Osteoblast (primary cell): ENCODE results near the gene PCDHGA1. TPM values are rescaled to one million over a fixed set of nuclear protein-coding genes. Genes with fewer than 3 reads are reported as not detected.
"Not testable (repeated sequence)": the region's sequence is repeated elsewhere in the genome, so short reads cannot be mapped to it uniquely, and the experiment has no call there.

Experiments
- DNase-seq: peaks from one replicate; pipeline ENCODE4 v3.0.0; 2011; ENCODE audit warnings: low spot score, mixed read lengths; ENCODE audit not compliant: insufficient read length; ENCODE audit errors: missing footprints
- H2AFZ ChIP-seq: 2 replicates; pipeline ENCODE4 v1.6.0; 2011; ENCODE audit warnings: mild to moderate bottlenecking, low read length
- H3K27ac ChIP-seq: 2 replicates; pipeline ENCODE4 v1.5.1; 2011; ENCODE audit warnings: mild to moderate bottlenecking, low read depth, low read length, moderate library complexity
- H3K27me3 ChIP-seq: 2 replicates; pipeline ENCODE4 v1.6.0; 2012; ENCODE audit warnings: mild to moderate bottlenecking, control low read depth, inconsistent platforms, low read length, moderate library complexity; ENCODE audit not compliant: insufficient read depth
- H3K36me3 ChIP-seq: 2 replicates; pipeline ENCODE4 v1.5.1; 2011; ENCODE audit warnings: mild to moderate bottlenecking, low read length, control low read depth, moderate library complexity; ENCODE audit not compliant: insufficient read depth
- H3K4me1 ChIP-seq: 2 replicates; pipeline ENCODE4 v1.5.1; 2011; ENCODE audit warnings: mild to moderate bottlenecking, low read length, control low read depth, moderate library complexity; ENCODE audit not compliant: insufficient read depth
- H3K4me2 ChIP-seq: 2 replicates; pipeline ENCODE4 v1.6.0; 2011; ENCODE audit warnings: mild to moderate bottlenecking, low read length; ENCODE audit not compliant: insufficient read depth
- H3K4me3 ChIP-seq: fragments of 200-600 bp; sonication (generic); 3 replicates; pipeline ENCODE4 v1.5.1; 2012; ENCODE audit warnings: mild to moderate bottlenecking, low read length, inconsistent platforms; ENCODE audit not compliant: insufficient read depth
- H3K79me2 ChIP-seq: 2 replicates; pipeline ENCODE4 v1.6.0; 2012; ENCODE audit warnings: mild to moderate bottlenecking, low read length, control low read depth, inconsistent platforms; ENCODE audit not compliant: insufficient read depth
- H3K9me3 ChIP-seq: 2 replicates; pipeline ENCODE4 v1.5.1; 2011; ENCODE audit warnings: low read depth, low read length, control low read depth
- H4K20me1 ChIP-seq: 2 replicates; pipeline ENCODE4 v1.6.0; 2012; ENCODE audit warnings: mild to moderate bottlenecking, low read length, control low read depth; ENCODE audit not compliant: insufficient read depth
- total RNA-seq: library from RNA; depleted of rRNA; stranded (reverse); fragments of >200 nt; gene quantifications from 2 replicates; pipeline ENCODE4 v1.2.3, GENCODE V29; 2012
- TF ChIP-seq, protein P1 (sequence below): IDR thresholded peaks from 2 replicates; pipeline ENCODE4 v1.5.1; 2011; ENCODE audit warnings: mild to moderate bottlenecking, low read depth, low read length, moderate library complexity; ENCODE audit errors: extremely low read depth

Gene PCDHGA1
- total RNA-seq, 1 donor = 1.1 TPM

DNA sequence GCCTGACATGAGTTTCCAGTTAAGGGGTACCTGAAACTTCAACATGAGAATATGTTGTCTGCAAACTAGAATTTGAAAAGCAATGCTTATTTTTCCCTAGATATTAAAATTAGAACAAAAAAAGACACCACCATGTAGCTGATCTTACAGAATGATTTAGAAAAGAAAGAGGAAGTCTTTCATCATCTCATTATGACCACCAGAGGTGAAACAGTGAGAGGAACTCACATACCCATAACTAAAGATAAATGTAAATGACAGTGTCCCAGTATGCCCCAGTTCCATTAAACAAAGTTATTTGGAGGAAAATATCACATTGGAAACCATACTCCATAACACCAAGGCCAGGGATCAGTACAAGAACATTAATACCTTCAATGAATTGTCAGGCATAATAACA is 16.6 kb upstream of the PCDHGA1 start:
- no peak overlapping the region for H3K4me3 ChIP-seq
- no peak overlapping the region for H3K27ac ChIP-seq
- peaks cover 26% of the 10 kb centered on the region for H3K36me3 ChIP-seq
- H3K4me1 ChIP-seq = no peaks in the 10 kb centered on the region
- peaks cover 68% of the 10 kb centered on the region for H3K79me2 ChIP-seq
- peaks cover 18% of the 10 kb centered on the region for H3K9me3 ChIP-seq
- no peak overlapping the region for H3K4me2 ChIP-seq
- TF ChIP-seq, protein P1, sequence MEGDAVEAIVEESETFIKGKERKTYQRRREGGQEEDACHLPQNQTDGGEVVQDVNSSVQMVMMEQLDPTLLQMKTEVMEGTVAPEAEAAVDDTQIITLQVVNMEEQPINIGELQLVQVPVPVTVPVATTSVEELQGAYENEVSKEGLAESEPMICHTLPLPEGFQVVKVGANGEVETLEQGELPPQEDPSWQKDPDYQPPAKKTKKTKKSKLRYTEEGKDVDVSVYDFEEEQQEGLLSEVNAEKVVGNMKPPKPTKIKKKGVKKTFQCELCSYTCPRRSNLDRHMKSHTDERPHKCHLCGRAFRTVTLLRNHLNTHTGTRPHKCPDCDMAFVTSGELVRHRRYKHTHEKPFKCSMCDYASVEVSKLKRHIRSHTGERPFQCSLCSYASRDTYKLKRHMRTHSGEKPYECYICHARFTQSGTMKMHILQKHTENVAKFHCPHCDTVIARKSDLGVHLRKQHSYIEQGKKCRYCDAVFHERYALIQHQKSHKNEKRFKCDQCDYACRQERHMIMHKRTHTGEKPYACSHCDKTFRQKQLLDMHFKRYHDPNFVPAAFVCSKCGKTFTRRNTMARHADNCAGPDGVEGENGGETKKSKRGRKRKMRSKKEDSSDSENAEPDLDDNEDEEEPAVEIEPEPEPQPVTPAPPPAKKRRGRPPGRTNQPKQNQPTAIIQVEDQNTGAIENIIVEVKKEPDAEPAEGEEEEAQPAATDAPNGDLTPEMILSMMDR = no peak
- no peaks in the 10 kb centered on the region for H3K27me3 ChIP-seq
- H2AFZ ChIP-seq = no peak overlapping the region
- H4K20me1 ChIP-seq = peaks cover 15% of the 10 kb centered on the region
- DNase-seq = no peak

DNA sequence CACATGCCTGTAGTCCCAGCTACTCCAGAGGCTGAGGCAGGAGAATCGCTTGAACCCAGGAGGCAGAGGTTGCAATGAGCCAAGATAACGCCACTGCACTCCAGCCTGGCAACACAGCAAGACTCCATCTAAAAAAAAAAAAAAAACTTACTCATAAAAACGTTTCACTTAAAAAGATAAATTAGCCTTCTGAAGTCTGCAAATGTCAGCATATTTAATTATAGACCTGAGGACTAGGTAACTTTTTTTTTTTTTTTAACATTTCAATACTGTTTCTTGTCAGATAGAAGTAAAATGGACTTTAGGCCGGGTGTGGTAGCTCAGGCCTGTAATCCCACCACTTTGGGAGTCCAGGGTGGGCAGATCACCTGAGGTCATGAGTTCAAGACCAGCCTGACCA is 13.4 kb upstream of the PCDHGA1 start:
- Histone ChIP-seq H3K36me3 (peaks cover 38% of the 10 kb centered on the region), H3K9me3 (peaks cover 26% of the 10 kb centered on the region), H3K79me2 (peaks cover 69% of the 10 kb centered on the region), H4K20me1 (peaks cover 25% of the 10 kb centered on the region)
- not testable (repeated sequence) for DNase-seq, H3K27me3 ChIP-seq, H3K4me2 ChIP-seq, H2AFZ ChIP-seq, H3K27ac ChIP-seq, H3K4me3 ChIP-seq, H3K4me1 ChIP-seq

DNA sequence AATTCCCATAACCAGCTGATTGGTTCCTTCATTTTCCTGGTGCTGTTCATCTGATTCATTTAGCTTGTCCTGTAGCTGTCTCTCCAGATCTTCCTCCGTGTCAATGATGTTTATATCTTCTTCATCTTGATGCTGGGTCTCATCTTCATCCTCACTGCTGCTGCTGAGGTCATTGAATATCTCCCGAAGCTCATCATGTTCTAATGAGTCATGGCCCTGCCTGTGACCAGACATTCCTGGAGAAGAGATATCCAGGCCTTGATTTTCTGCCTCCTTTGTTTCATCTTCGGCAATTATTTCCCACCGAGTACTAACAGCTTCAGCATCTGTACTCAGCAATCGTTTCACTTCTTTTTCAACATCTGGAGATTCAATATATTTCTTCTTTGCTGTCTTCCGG is 11.1 kb upstream of the PCDHGA1 start:
- Histone ChIP-seq H3K79me2 (peaks cover 49% of the 10 kb centered on the region), H3K9me3 (peaks cover 26% of the 10 kb centered on the region), H3K36me3 (peaks cover 38% of the 10 kb centered on the region), H3K4me1 (peaks cover 4% of the 10 kb centered on the region), H3K27ac (no peak overlapping the region), H3K4me2 (no peak overlapping the region), H3K27me3 (no peaks in the 10 kb centered on the region), H4K20me1 (peaks cover 22% of the 10 kb centered on the region), H3K4me3 (peak overlapping the region; percentile 90), H2AFZ (no peak overlapping the region)
- TF ChIP-seq, protein P1 = no peak
- DNase-seq = no peak

DNA sequence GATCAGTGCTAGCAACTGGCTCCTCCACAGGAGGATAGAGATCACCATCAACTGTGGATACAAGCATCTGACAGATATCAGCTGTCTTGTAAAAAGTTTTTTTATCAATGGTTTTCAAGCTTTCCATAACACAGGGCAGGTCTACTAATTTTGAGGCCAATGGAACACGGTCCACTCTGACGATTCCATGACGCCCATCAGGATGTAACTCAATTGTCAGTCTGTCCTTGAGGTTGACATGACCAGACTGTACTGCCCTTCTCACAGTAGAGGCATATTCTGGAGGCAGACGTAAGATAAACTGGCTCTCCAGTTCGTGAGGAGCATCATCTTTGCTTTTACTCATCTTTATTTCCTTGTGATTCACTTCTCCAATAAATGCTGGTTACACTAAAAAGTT is 10.6 kb upstream of the PCDHGA1 start:
- no peaks in the 10 kb centered on the region for H3K27me3 ChIP-seq
- TF ChIP-seq, protein P1 = no peak
- no peak for DNase-seq
- no peak overlapping the region for H2AFZ ChIP-seq
- peaks cover 4% of the 10 kb centered on the region for H3K4me1 ChIP-seq
- peaks cover 26% of the 10 kb centered on the region for H3K9me3 ChIP-seq
- H3K36me3 ChIP-seq = peaks cover 38% of the 10 kb centered on the region
- peaks cover 22% of the 10 kb centered on the region for H4K20me1 ChIP-seq
- H3K27ac ChIP-seq = peak overlapping the region; percentile 98
- peak overlapping the region; percentile 90 for H3K4me3 ChIP-seq
- peaks cover 45% of the 10 kb centered on the region for H3K79me2 ChIP-seq
- peak overlapping the region; percentile 94 for H3K4me2 ChIP-seq
